Endothelial cell of umbilical vein (primary cell): Measurements from ENCODE around the gene SUPT4H1.
"Not testable (repeated sequence)": the region's sequence is repeated elsewhere in the genome, so short reads cannot be mapped to it uniquely, and the experiment has no call there.

Experiments
- EZH2 ChIP-seq: IDR thresholded peaks from 2 replicates; pipeline ENCODE4 v1.6.1; 2012; ENCODE audit warnings: borderline replicate concordance, low read depth, mild to moderate bottlenecking, moderate library complexity, low read length, inconsistent platforms; ENCODE audit not compliant: severe bottlenecking
- JUN ChIP-seq: IDR thresholded peaks from 2 replicates; pipeline ENCODE4 v1.6.1; 2011; ENCODE audit warnings: borderline replicate concordance, low read depth; ENCODE audit not compliant: insufficient read length, insufficient read depth
- POLR2A ChIP-seq: IDR thresholded peaks from 2 replicates; pipeline ENCODE4 v1.6.1; 2012; ENCODE audit warnings: low read depth, mild to moderate bottlenecking, control low read depth, low read length
- TF ChIP-seq, protein P1 (sequence below), 2 donors: IDR thresholded peaks; 1 replicate in 1 of 2; 2 replicates in 1 of 2; pipeline ENCODE4 v1.5.1; 2011; ENCODE audit warnings: low read length in 2 of 2, mild to moderate bottlenecking in 2 of 2, moderate library complexity in 2 of 2, control low read depth in 1 of 2, inconsistent platforms in 1 of 2, low read depth in 1 of 2; ENCODE audit not compliant: insufficient read depth in 1 of 2; ENCODE audit errors: extremely low read depth in 1 of 2
- TF ChIP-seq, protein P2 (sequence below): IDR thresholded peaks from 2 replicates; pipeline ENCODE4 v1.6.1; 2011; ENCODE audit not compliant: insufficient read depth, insufficient read length

DNA sequence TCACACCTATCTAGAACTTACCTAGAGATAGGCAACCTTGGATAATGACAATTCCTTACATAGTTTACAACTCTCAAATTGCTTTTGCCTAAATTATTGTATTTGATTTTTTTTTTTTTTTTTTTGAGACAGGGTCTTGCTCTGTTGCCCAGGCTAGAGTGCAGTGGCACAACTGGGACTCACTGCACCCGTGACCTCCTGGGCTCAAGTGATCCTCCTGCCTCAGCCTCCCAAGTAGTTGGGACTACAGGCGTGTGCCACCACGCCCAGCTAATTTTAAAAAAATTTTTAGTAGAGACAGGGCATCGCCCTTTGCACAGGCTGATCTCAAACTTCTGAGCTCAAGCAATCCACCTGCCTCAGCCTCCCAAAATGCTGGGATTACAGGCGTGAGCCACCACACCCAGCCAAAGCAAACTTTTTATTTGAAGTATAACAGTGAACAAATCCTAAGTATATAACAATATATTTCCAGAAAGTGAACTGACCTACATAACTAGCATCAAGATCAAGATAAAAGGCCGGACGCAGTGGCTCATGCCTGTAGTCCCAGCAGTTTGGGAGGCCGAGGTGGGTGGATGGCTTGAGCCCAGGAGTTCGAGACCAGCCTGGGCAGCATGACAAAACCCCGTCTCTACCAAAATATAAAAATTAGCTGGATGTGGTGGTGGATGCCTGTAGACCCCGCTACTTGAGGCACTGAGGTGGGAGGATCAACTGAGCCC lies 10.7 kb downstream of the SUPT4H1 start:
- TF ChIP-seq, protein P1, sequence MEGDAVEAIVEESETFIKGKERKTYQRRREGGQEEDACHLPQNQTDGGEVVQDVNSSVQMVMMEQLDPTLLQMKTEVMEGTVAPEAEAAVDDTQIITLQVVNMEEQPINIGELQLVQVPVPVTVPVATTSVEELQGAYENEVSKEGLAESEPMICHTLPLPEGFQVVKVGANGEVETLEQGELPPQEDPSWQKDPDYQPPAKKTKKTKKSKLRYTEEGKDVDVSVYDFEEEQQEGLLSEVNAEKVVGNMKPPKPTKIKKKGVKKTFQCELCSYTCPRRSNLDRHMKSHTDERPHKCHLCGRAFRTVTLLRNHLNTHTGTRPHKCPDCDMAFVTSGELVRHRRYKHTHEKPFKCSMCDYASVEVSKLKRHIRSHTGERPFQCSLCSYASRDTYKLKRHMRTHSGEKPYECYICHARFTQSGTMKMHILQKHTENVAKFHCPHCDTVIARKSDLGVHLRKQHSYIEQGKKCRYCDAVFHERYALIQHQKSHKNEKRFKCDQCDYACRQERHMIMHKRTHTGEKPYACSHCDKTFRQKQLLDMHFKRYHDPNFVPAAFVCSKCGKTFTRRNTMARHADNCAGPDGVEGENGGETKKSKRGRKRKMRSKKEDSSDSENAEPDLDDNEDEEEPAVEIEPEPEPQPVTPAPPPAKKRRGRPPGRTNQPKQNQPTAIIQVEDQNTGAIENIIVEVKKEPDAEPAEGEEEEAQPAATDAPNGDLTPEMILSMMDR (IDR thresholded peaks at IDR 0.05; ENCODE audit: extremely low read depth in 1 of 2, insufficient read depth in 1 of 2, low read depth in 1 of 2, low read length in 2 of 2) = not testable (repeated sequence)
- TF ChIP-seq EZH2, POLR2A, JUN: not testable (repeated sequence)
- TF ChIP-seq, protein P2, sequence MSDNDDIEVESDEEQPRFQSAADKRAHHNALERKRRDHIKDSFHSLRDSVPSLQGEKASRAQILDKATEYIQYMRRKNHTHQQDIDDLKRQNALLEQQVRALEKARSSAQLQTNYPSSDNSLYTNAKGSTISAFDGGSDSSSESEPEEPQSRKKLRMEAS = not testable (repeated sequence)
